GM18511 (cell line): ENCODE results near the gene ADGRD1.
A peak's percentile ranks its signal among the peaks of the same experiment; 100 is the strongest.
"Not testable (repeated sequence)": the region's sequence is repeated elsewhere in the genome, so short reads cannot be mapped to it uniquely, and the experiment has no call there.

Source experiments
- ATAC-seq: cut with Tn5 transposase; IDR thresholded peaks from one replicate; pipeline ENCODE4 v1.9.1; 2021; ENCODE audit warnings: mild to moderate bottlenecking, moderate library complexity; ENCODE audit not compliant: unreplicated experiment

ADGRD1 gene

DNA sequence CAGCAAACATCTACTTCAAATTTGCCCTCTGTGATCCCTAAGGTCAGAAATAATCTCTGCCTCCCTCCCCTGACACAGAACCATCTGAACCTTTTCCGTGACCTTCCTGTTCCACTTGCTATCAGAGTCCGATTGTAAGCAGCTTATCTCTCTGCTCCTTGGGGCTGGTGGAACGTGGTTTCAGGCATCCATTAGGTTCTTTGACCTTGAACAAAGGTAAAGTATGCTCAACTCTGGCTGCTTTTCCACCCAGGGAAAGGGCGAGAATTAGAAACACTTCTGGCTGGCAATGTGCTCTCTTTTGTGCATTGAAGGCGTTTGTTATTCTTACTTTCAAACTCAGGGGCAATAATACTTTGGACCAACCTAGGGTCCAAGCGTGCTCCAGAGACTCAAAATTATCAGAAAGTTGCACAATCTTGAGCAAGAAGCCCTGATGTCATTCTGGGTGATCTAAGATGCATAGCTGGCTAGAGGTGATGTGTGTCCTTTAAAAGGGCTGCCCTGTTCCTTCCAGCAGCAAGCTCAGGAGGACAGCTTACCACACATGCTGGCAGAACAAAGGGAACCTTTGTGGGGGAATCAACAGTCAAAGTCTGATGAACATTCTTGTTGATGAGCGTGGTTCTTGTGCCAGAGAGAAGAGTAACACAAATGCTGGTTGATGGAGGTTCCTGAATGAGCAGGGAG lies 29.8 kb downstream of the ADGRD1 start:
- no peak for ATAC-seq

DNA sequence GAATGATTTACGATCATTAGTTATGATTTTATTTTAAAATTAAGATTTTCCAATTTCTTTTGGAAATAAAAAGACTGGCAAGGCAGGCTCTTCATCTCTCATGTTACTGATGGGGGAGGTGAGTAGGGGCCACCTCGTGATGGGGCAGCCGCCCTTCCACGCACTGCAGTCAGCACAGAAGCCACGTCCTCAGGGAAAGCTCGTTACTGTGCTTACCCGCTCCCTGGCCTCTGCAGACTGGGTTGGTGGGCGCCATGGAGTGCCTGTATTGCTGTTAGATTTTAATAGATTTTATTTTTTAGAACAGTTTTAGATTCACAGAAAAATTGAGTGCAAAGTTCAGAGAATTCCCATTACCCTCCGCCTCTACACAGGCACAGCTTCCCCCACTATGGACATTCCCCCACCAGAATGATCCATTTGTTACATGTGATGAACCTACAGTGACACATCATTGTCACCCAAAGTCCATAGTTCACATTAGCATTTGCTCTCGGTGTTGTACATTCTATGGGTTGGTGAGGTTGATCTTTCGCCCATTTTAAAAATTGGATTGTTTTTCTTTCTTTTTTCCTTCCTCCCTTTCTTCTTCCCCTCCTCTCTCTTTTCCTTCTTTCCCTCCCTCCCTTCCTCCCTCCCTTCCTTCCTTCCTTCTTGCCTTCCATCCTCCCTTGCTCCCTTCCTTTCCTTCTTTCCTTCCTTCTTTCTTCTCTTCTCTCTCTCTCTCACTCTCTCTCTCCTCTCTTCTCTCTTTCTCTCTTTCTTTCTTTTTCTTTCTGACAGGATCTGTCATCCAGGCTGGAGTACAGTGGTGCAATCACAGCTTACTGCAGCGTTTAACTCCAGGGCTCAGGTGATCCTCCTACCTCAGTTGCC lies 30.7 kb downstream of the ADGRD1 start:
- no peak for ATAC-seq

DNA sequence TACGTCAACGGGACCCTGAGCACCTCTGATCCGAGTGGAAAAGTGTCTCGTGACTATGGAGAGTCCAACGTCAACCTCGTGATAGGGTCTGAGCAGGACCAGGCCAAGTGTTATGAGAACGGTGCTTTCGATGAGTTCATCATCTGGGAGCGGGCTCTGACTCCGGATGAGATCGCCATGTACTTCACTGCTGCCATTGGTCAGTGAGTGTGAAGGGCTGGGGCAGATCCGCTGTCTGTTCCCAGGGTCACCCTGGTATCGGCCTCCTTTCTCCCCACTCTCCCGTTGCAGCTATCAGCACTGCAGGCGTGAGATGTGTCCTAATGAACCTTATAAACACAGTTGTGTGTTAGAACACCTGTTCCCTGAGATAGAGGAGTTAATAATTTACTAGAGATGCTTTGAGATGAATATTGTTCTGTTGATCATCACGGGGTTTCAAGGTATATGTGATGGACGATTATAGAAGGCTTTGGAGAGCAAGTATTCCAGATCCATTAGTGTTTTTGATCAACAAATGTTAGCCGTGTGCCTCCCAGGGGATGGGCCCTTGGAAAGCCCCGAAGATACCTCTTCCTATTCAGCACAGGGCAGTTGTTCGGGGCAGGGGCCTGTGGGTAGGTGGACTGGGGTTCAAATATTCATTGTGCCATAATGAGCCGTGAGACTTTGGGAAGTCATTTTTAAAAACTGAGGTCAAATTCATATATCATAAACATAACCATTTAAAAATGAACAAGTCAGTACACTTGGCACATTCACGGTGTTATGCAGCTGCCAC lies 33.6 kb downstream of the ADGRD1 start:
- ATAC-seq = no peak

DNA sequence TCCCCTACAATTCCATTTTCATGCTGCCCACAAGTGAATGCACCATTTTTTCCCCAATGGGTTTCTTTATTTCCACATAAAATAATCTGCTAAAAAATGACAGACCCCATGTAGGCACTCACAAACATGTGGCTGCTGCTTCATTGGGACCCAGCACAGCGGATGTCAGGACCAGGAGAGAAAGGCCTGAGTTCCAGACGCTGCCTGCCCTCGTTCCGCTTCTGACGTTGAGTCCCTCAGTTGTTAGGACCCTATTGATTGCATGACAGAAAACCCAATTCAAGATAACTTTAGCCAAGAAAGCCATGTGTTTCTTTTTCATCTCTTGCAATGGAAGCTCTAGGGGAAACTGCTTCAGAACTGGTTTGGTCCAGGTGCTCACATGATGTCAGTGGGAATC lies 34.6 kb downstream of the ADGRD1 start:
- ATAC-seq = no peak

DNA sequence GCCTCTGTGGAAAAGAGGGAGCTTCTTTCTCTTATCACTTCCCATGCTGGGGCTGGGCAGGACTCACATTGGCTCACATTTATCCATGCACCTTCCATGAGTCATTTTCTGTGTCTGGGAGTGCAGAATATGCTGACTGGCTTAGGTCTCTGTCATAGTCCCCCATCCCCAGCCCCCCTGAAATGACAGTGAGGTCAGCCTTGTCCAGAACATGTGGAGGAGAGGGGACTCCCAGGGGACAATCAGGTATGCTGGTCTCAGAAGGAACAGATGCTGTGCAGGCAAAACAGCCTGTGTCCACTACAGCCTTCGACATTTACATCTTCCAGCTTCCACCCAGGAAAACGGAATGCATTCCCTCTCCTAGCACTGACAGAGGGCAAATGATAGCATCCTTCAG lies 35.0 kb downstream of the ADGRD1 start:
- ATAC-seq = no peak

DNA sequence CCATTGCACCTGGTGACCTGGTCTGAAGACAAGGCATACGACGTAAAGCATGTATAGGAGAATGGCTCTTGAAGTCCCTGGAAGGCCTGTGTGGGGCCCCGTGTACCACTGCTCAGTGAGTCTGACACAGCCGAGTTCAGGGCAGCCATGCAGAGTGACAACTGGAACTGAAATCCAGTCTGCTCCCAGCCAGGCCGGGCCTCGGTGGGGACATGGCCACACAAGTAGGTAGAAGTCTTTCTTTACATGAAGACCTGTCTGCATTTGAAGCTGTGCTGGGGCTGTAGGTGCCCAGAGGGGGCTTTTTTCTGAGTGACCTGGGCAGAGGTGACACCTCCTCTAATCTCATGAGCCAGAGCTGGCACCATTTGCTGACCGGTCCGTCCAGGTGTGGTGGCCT lies 35.7 kb downstream of the ADGRD1 start:
- no peak for ATAC-seq

DNA sequence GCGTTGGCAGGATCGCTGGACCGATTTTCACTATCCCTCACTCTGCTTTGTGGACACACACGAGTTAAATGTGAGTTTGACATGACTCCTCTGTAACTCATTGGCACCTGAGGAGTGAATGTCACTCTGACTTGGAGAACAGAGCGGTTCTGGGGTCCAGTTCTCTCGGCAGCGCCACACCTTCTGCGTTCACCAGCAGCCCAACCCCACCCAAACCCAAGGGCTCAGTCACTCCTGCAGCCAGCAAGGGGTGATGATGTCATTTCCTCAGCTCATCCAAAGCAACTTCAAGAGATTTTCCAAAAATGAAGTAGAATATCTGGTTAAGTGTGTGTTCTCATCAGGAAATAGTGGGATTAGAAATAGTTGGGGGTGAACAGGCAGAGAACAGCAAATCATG lies 36.3 kb downstream of the ADGRD1 start:
- ATAC-seq = no peak

DNA sequence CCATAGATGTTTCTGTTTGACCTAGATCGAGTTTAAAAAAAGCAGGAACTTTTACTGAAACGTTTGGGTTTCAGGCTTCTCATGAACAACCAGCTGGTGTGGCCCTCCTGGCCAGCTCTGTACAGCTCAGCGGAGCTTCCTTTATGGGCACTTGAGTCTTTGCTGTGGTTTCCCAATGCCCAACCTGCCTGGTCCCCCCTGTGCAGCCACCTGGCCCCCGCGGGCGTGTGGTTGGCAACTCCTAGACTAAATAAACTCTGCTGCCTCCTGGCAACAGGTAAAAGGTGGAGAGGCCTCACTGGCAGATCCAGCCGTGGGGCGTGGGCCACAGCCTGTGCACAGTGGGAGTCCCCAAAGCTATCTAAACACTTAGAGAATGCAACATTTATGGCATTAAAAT lies 38.7 kb downstream of the ADGRD1 start:
- ATAC-seq = no peak

DNA sequence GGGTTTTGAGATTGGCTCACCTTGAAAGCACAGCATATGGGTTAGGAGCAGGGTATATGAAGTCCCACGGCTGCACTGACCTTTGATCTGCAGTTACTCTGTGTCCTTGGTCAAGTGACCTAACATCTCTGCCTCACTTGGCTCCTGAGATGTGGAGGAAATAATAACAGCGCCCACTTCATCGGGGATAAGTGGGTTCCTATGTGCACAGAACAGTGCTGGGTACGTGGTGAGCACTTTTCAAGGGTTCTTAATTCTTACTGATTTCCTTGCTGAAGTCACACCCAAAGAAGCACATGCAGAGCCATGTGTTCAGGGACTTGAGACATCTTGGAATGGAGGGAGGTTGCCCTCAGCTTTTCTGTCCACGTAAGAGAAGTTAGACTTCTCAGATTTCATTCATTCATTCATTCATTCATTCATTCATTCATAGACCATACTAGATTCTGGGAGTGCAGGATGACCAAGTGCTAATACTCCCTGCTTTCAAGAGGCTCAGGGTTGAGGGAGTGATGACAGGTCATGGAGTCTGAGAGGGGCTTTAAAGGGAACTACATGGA lies 39.4 kb downstream of the ADGRD1 start:
- ATAC-seq = no peak

DNA sequence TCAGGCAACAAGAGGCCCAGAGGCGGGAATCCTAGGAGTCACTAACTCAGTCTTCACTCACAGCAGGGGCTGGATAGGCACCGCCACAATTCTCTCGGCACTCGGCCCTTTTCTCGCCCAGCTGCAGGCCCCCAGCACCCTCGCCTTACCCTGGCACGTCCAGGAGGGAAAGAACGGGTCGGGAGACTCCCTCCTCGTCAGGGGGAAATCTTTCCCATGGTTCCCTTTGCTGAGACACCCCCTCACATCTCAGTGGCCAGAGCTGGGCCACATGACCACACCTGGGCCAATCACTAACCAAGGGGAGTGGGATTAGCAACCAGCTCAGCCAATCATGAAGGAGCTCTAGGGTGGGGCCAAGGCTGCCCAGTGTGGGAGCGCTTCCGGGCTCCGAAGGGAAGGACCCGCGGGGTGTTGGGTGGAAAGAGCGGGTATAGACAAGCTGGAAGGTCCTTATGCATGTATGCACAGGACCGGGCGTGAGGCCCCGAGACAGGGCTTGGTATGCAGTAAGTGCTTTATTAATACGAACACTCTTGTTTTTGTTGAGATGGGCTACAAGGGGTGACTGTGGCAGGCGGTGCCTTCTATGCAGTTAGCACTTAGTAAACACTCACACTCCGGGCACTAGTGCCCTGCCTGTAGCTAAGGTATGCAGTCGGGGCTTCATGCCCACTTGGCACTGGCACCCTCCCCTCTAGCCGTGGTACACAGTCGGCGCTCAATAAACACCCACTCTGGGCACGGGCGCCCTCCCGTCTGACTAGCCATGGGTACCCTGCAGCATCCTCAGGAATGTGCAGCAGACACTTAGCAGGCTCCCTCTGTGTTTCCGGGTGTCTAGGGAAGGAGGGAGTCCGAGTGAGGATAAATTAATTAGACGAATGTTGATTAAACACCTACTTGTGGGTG lies 40.3 kb downstream of the ADGRD1 start:
- no peak for ATAC-seq

DNA sequence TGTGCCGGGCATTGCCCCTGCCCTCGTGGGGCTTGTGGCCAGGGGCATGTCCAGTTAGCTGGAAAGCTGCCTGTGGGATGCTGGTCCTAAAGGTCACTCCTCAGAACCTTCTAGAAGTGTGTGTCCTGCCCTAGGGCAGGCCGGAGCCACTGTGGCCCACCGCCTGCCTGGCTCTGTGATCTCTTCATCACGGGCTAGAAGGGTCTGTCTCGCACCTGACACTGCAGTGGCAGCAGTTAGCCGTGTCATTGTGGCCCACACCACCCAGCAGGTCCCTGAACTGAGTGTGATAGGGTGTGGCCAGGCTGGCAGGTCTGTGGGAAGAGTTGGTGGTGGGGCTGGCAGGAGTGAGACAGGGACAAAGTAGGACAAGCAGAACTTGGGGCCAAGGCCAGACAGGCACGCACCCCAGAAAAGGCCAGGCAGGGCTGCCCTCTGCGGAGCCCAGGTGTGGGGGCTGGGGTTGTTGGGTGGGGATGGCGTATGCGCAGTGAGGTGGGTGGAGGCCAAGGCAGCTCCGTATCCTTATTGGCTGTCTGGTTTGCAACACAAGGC lies 41.2 kb downstream of the ADGRD1 start:
- ATAC-seq = no peak

DNA sequence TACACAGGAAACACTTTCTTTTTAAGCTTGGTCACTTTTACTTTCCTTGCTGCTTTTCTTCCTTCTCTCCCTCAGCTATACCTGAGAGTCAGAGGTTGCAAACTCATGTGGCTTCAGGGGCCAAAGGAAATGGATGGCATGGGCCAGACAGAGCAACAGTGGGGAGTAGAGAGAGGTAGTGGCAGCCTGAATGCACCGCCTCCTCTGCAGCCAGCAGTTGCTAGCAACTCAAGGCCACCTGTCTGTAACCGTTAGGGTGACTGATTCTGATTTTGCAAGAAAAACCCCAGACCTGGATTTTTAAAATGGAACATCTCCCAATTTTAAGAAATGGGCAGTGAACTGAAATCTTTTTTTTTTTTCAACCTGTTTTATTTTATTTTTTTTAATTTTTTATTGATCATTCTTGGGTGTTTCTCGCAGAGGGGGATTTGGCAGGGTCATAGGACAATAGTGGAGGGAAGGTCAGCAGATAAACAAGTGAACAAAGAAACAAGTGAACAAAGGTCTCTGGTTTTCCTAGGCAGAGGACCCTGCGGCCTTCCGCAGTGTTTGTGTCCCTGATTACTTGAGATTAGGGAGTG lies 41.8 kb downstream of the ADGRD1 start:
- not testable (repeated sequence) for ATAC-seq

DNA sequence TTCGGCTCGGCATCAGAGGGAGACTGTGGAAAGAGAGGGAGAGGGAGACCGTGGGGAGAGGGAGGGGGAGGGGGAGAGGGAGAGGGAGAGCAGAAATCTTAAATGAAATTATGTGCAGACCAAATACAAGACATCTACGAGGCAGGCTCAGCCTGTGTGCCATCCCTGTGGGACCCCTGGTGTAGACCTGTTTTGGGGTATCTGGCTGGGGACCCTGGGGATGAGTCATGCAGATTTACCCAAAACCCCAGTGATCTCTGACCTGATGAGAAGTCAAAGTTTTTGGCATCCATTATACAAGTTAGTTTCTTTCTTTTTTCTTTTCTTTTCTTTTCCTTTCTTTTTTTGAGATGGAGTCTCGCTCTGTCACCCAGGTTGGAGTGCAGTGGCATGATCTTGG lies 44.4 kb downstream of the ADGRD1 start:
- ATAC-seq = no peak

DNA sequence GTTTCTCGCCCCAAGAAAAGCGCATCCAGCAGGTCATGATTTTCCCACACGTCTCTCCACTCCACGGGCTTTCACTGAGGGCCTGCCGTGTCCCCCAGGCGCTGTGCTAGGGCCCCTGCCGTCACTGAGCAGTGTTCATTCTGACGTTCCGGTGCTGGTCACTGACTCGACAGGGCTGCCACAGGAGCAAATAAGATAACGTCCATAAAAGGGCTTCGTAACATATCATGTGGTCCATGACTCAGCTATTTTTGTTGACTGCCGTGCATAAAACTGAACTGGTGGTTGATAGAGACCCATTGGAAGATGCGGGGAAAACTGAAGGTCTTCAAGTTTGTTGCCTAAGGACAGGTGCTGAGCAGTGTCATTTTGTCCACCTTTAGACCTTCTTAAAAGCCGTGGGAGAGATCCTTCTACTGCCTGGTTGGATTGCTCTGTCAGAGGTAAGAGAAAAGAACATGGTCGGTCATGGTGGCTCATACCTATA lies 46.3 kb downstream of the ADGRD1 start:
- no peak for ATAC-seq

DNA sequence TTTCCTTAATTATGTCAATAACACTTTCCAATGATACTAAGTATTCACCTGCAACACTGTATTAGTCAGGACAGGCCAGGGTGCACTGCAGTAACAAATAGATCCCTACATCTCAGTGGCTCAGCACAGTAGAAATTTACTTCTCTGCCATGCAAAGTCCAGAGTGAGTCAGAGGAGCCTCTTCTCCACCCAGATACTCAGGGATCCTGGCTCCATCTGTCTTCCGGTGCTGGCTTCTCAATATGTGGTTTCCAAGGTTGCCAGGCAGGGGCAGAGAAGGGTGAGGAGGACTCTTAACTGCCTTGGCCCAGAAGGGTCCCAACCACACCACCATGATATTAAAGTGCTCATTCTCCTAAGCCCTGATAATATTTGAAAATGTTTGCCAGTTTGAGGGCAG lies 47.8 kb downstream of the ADGRD1 start:
- ATAC-seq = no peak

DNA sequence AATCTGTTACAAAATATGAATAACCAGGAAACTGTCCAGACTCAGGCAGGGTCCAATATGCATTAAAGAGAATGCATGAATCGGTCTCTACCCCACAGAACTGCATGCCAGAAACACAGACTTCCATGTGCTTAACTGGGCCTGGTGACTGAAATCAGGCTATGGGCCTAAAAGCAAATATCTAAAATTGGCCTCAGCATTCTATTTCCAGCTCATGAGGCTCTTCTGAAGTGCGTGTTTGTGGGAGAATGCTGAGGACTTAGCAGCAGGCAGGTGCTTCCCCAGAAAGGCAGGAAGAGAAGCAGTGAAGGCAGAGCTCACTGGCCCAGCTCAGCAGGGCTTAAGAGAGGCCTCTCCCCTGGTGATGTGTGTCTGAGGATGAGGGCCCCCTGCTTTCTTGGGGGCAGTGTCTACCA lies 48.5 kb downstream of the ADGRD1 start:
- peak; percentile 80 for ATAC-seq

DNA sequence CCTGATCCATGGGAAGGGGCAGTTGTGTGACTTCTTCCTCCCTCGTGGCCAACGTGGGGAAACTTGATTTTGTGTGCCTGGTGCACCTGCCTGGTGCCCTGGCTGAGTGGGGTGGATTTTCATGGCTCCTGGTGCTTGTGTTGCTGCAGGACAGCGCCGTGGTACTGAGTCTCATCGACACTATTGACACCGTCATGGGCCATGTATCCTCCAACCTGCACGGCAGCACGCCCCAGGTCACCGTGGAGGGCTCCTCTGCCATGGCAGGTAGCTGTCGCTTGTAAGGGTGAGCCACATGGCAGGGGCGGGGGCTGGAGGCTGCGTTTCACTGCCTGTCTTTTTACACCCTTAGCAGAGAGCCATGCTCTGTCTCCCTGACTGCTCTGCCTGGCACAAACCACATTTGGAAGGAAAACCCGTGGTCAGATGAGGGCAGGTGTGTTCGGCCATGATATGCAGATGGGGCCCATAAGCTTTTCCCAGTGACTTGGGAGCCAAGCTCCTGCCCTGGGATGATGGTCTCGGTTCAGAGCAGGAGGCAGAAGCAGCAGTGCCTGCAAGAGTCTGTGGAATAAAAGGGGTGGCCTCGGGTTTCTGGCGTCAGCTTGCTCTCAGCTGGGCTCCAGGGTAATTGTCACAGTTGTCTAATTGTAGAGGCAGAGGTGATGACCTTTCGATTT lies 49.5 kb downstream of the ADGRD1 start:
- ATAC-seq = no peak

DNA sequence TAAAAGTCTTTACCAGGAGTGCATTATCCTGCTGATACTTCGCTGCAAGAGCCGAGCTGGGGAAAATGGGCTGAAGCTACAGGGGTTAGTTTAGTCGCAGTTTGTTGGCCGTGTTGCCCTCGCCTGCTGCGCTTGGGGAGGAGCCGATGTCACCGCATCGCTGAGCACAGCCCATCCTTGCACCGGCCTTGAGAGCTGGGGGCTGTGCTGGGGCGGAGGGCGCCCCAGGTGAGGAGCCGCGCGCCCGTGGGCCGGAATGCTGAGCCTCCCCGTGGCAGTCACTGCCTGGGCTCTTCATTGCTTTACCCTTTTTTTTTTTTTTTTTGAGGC lies 50.0 kb downstream of the ADGRD1 start:
- no peak for ATAC-seq

DNA sequence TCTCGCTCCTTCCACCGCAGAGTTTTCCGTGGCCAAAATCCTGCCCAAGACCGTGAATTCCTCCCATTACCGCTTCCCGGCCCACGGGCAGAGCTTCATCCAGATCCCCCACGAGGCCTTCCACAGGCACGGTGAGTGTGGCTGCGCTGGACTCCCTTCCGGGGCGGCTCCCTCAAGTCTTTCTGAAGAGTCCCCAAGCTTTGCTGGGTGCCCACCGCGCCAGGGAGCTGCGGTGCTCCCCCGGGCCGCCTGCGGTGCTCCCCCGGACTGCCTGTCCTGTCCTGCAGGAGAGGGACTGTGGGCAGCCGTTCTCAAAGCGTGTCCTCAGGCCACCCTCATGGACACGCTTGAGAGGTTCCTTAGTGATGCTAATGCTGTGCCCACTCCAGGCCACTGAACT lies 50.5 kb downstream of the ADGRD1 start:
- ATAC-seq = no peak
